GM18519 (cell line): Measurements from ENCODE around the gene ACAD11.
"Not testable (repeated sequence)": the region's sequence is repeated elsewhere in the genome, so short reads cannot be mapped to it uniquely, and the experiment has no call there.

Experiments used
- ATAC-seq: cut with Tn5 transposase; IDR thresholded peaks from one replicate; pipeline ENCODE4 v1.9.1; 2021; ENCODE audit warnings: mild to moderate bottlenecking, moderate library complexity; ENCODE audit not compliant: unreplicated experiment, low FRiP score

ACAD11 gene

GRCh38 chr3:132652640-132653270, 6.9 kb downstream of the ACAD11 start:
- no peak for ATAC-seq

GRCh38 chr3:132650153-132650552, 9.5 kb downstream of the ACAD11 start:
- no peak for ATAC-seq

- no peak for ATAC-seq
These were observed 14.6 kb downstream of the ACAD11 start for GRCh38 chr3:132645058-132645457.

- no peak for ATAC-seq
These were observed 16.2 kb downstream of the ACAD11 start for GRCh38 chr3:132643366-132643765.

- ATAC-seq: no peak
These were observed 17.1 kb downstream of the ACAD11 start for GRCh38 chr3:132642539-132642847.

GRCh38 chr3:132641837-132642538, 17.6 kb downstream of the ACAD11 start:
- no peak for ATAC-seq

GRCh38 chr3:132641427-132641826, 18.2 kb downstream of the ACAD11 start:
- not testable (repeated sequence) for ATAC-seq

- no peak for ATAC-seq
These were observed 20.9 kb downstream of the ACAD11 start for GRCh38 chr3:132638706-132639105.

GRCh38 chr3:132637590-132637989, 22.0 kb downstream of the ACAD11 start:
- no peak for ATAC-seq

- ATAC-seq: no peak
These were observed 24.6 kb downstream of the ACAD11 start for GRCh38 chr3:132635052-132635451.

- no peak for ATAC-seq
These were observed 29.0 kb downstream of the ACAD11 start for GRCh38 chr3:132630612-132631011.

- no peak for ATAC-seq
These were observed 29.7 kb downstream of the ACAD11 start for GRCh38 chr3:132629928-132630327.

GRCh38 chr3:132628157-132628556, 31.5 kb downstream of the ACAD11 start:
- no peak for ATAC-seq

- no peak for ATAC-seq
These were observed 32.7 kb downstream of the ACAD11 start for GRCh38 chr3:132626955-132627354.

- ATAC-seq: peak; percentile 74
These were observed 34.0 kb downstream of the ACAD11 start for GRCh38 chr3:132625613-132626012.

- no peak for ATAC-seq
These were observed 34.8 kb downstream of the ACAD11 start for GRCh38 chr3:132624790-132625189.

- no peak for ATAC-seq
These were observed 36.0 kb downstream of the ACAD11 start for GRCh38 chr3:132623646-132624045.

GRCh38 chr3:132622761-132623160, 36.8 kb downstream of the ACAD11 start:
- ATAC-seq: no peak

GRCh38 chr3:132622148-132622547, 37.5 kb downstream of the ACAD11 start:
- ATAC-seq: no peak

GRCh38 chr3:132616780-132617179, 42.8 kb downstream of the ACAD11 start:
- no peak for ATAC-seq

- ATAC-seq: no peak
These were observed 43.7 kb downstream of the ACAD11 start for GRCh38 chr3:132615881-132616280.

GRCh38 chr3:132615301-132615700, 44.3 kb downstream of the ACAD11 start:
- not testable (repeated sequence) for ATAC-seq
